HEK293T (cell line): ENCODE data around the gene KIF26B.

Experiments used
- CTCF ChIA-PET: fragments of 350-600 bp; formaldehyde crosslinking; extraction: SDS; loops from one replicate; lab custom pipeline; 2021; ENCODE audit warnings: antibody characterized with exemption, inconsistent platforms; lab: Yijun Ruan, JAX
- POLR2A ChIA-PET: fragments of 350-600 bp; formaldehyde crosslinking; extraction: SDS; loops from one replicate; lab custom pipeline; 2020; ENCODE audit warnings: antibody characterized with exemption, inconsistent platforms; lab: Yijun Ruan, JAX
- DNase-seq: peaks from one replicate; pipeline ENCODE4 v3.0.0; 2012; ENCODE audit warnings: mixed read lengths; ENCODE audit errors: extremely low spot score
- ARNT ChIP-seq: fragments of 450-650 bp; IDR thresholded peaks from 2 replicates; pipeline ENCODE4 v1.6.1; 2017; ENCODE audit warnings: mild to moderate bottlenecking
- BHLHE40 ChIP-seq: fragments of 450-650 bp; IDR thresholded peaks from 2 replicates; pipeline ENCODE4 v1.6.1; 2016; ENCODE audit warnings: mild to moderate bottlenecking, moderate library complexity, borderline replicate concordance
- CTBP1 ChIP-seq: fragments of 450-650 bp; IDR thresholded peaks from 2 replicates; pipeline ENCODE4 v1.6.1; 2016; ENCODE audit warnings: borderline replicate concordance
- ELF4 ChIP-seq: fragments of 450-650 bp; IDR thresholded peaks from 2 replicates; pipeline ENCODE4 v1.6.1; 2017; ENCODE audit warnings: antibody characterized with exemption
- FOXA1 ChIP-seq: fragments of 450-650 bp; IDR thresholded peaks from 2 replicates; pipeline ENCODE4 v1.6.1; 2016; ENCODE audit warnings: mild to moderate bottlenecking
- FOXK2 ChIP-seq: fragments of 450-650 bp; IDR thresholded peaks from 2 replicates; pipeline ENCODE4 v1.6.1; 2016; ENCODE audit warnings: mild to moderate bottlenecking
- FOXM1 ChIP-seq: fragments of 450-650 bp; IDR thresholded peaks from 2 replicates; pipeline ENCODE4 v1.6.1; 2017; ENCODE audit warnings: mild to moderate bottlenecking, borderline replicate concordance
- HDGF ChIP-seq: fragments of 450-650 bp; IDR thresholded peaks from 2 replicates; pipeline ENCODE4 v1.6.1; 2017; ENCODE audit warnings: antibody characterized with exemption, borderline replicate concordance
- L3MBTL2 ChIP-seq: fragments of 450-650 bp; conservative IDR thresholded peaks from 2 replicates; pipeline ENCODE4 v1.6.1; 2016; ENCODE audit warnings: mild to moderate bottlenecking
- LEF1 ChIP-seq: fragments of 450-650 bp; IDR thresholded peaks from 2 replicates; pipeline ENCODE4 v1.6.1; 2017; ENCODE audit warnings: mild to moderate bottlenecking, borderline replicate concordance
- NFRKB ChIP-seq: fragments of 450-650 bp; IDR thresholded peaks from 2 replicates; pipeline ENCODE4 v1.6.1; 2016; ENCODE audit warnings: mild to moderate bottlenecking, moderate library complexity
- PKNOX1 ChIP-seq: fragments of 450-650 bp; IDR thresholded peaks from 2 replicates; pipeline ENCODE4 v1.6.1; 2016
- SP1 ChIP-seq: fragments of 450-650 bp; IDR thresholded peaks from 2 replicates; pipeline ENCODE4 v1.6.1; 2017
- SUZ12 ChIP-seq: fragments of 450-650 bp; IDR thresholded peaks from 2 replicates; pipeline ENCODE4 v1.6.1; 2016; ENCODE audit warnings: mild to moderate bottlenecking
- TARDBP ChIP-seq: fragments of 450-650 bp; IDR thresholded peaks from 2 replicates; pipeline ENCODE4 v1.6.1; 2016
- ZNF384 ChIP-seq: fragments of 450-650 bp; IDR thresholded peaks from 2 replicates; pipeline ENCODE4 v1.6.1; 2016

The KIF26B gene

GRCh38 chr1:245621589-245621988 is 466.8 kb downstream of the KIF26B start:
- TF ChIP-seq CTBP1 = no peak
- TF ChIP-seq ZNF384 = no peak
- no peak for TF ChIP-seq LEF1
- no peak for TF ChIP-seq FOXK2
- no peak for TF ChIP-seq HDGF
- no peak for TF ChIP-seq ARNT
- ChIA-PET CTCF (no interaction called here), POLR2A (no interaction called here)
- DNase-seq = no peak

- CTCF ChIA-PET = no interaction called here
- POLR2A ChIA-PET = no interaction called here
- TF ChIP-seq BHLHE40 = no peak
- no peak for TF ChIP-seq CTBP1
- TF ChIP-seq PKNOX1 = no peak
- TF ChIP-seq SUZ12 = no peak
- TF ChIP-seq HDGF = no peak
- no peak for TF ChIP-seq LEF1
- TF ChIP-seq FOXA1 = no peak
- TF ChIP-seq SP1 = no peak
- no peak for TF ChIP-seq TARDBP
- DNase-seq = no peak
Observed at GRCh38 chr1:245622332-245623014, 467.7 kb downstream of the KIF26B start.

GRCh38 chr1:245641384-245641783 is 486.6 kb downstream of the KIF26B start:
- TF ChIP-seq LEF1 (no peak), BHLHE40 (no peak), TARDBP (no peak), NFRKB (no peak), FOXM1 (no peak), HDGF (no peak), ARNT (no peak), FOXA1 (no peak)
- DNase-seq = no peak
- CTCF ChIA-PET = no interaction called here
- POLR2A ChIA-PET = no interaction called here

- ChIA-PET POLR2A (no interaction called here), CTCF (no interaction called here)
- no peak for DNase-seq
- TF ChIP-seq L3MBTL2 = no peak
- no peak for TF ChIP-seq LEF1
- no peak for TF ChIP-seq FOXA1
- no peak for TF ChIP-seq NFRKB
- no peak for TF ChIP-seq PKNOX1
- no peak for TF ChIP-seq ELF4
- TF ChIP-seq TARDBP = no peak
- TF ChIP-seq FOXK2 = no peak
- no peak for TF ChIP-seq HDGF
- no peak for TF ChIP-seq ARNT
Observed at GRCh38 chr1:245645406-245645805, 490.6 kb downstream of the KIF26B start.

GRCh38 chr1:245645894-245646293 is 491.1 kb downstream of the KIF26B start:
- ChIA-PET POLR2A (no interaction called here), CTCF (no interaction called here)
- TF ChIP-seq ELF4 (no peak), FOXA1 (no peak), TARDBP (no peak), FOXM1 (no peak), NFRKB (no peak), SUZ12 (no peak), FOXK2 (no peak), L3MBTL2 (no peak), ZNF384 (no peak), PKNOX1 (no peak), ARNT (no peak)
- no peak for DNase-seq

- no peak for DNase-seq
- TF ChIP-seq ELF4 (no peak), CTBP1 (no peak), NFRKB (no peak), LEF1 (no peak), TARDBP (no peak), BHLHE40 (no peak)
- ChIA-PET CTCF (no interaction called here), POLR2A (no interaction called here)
Observed at GRCh38 chr1:245648749-245649522, 494.2 kb downstream of the KIF26B start.
